Right cardiac atrium (tissue), 5 donors: ENCODE results near the gene ITGAE. TPM values are rescaled to one million over a fixed set of nuclear protein-coding genes. Genes with fewer than 3 reads are reported as not detected.
A peak's percentile ranks its signal among the peaks of the same experiment; 100 is the strongest.

Experiments
- ATAC-seq, 2 donors: fragments of 200-7000 bp; cut with Tn5 transposase; one replicate each; pipeline versions ENCODE4 v1.8.0 to v1.9.1; 2020; ENCODE audit warnings: moderate library complexity in 2 of 2, mild to moderate bottlenecking in 1 of 2
- DNase-seq, 3 donors: peaks; one replicate each; pipeline ENCODE4 v3.0.0-alpha.2; 2020
- H3K27ac ChIP-seq: one replicate; pipeline ENCODE4 v1.5.1; 2013; ENCODE audit warnings: mild to moderate bottlenecking, low read length, control low read depth, moderate library complexity
- H3K27me3 ChIP-seq: one replicate; pipeline ENCODE4 v1.6.1; 2013; ENCODE audit not compliant: control insufficient read depth, insufficient read depth
- H3K4me1 ChIP-seq: one replicate; pipeline ENCODE4 v1.6.1; 2013; ENCODE audit warnings: low read length; ENCODE audit not compliant: control insufficient read depth, insufficient read depth
- H3K4me3 ChIP-seq: one replicate; pipeline ENCODE4 v1.5.1; 2013; ENCODE audit warnings: low read length, control low read depth
- H3K9me3 ChIP-seq: one replicate; pipeline ENCODE4 v1.6.1; 2013; ENCODE audit warnings: low read length; ENCODE audit not compliant: control insufficient read depth
- WGBS: extraction: QIAGEN DNeasy Blood & Tissue Kit; methylation state at CpG from one replicate; pipeline ENCODE4 v1.1.7; 2013; 5-methylcytosine and 5-hydroxymethylcytosine counted together
- intact Hi-C, 4 donors: fragments of 100-400 bp; cut with DNase I; formaldehyde crosslinking; loops; one replicate each; pipeline versions ENCODE4 v1.11.0 to v1.14.0; 2022 to 2023
- polyA plus RNA-seq: library from polyadenylated mRNA; stranded (reverse); fragments of 200-250 nt; gene quantifications from one replicate; pipeline ENCODE4 v1.2.3, GENCODE V29; 2013
- total RNA-seq, 4 donors: library from RNA; stranded (reverse); fragmentation: NEBNext Ultra II Directional; extraction: Animal tissue kit (Norgen Biotek cat#: 25700); gene quantifications; one replicate each; pipeline ENCODE4 v1.2.1, GENCODE V29; 2021
- donor health status: healthy with polysubstance abuse.
- donor health status: DM: no; HTN: yes; CAD: no.
- donor health status: DM: no; HTN: no; CAD: no.
- donor health status: DM: no; HTN: yes; CAD: no; lungs with severe emphysema.
- donor health status: DM: yes; HTN: yes; CAD: no.

Gene ITGAE
- total and polyA plus RNA-seq, 5 donors: 21.9 to 39.4 (median 23.8) TPM

DNA sequence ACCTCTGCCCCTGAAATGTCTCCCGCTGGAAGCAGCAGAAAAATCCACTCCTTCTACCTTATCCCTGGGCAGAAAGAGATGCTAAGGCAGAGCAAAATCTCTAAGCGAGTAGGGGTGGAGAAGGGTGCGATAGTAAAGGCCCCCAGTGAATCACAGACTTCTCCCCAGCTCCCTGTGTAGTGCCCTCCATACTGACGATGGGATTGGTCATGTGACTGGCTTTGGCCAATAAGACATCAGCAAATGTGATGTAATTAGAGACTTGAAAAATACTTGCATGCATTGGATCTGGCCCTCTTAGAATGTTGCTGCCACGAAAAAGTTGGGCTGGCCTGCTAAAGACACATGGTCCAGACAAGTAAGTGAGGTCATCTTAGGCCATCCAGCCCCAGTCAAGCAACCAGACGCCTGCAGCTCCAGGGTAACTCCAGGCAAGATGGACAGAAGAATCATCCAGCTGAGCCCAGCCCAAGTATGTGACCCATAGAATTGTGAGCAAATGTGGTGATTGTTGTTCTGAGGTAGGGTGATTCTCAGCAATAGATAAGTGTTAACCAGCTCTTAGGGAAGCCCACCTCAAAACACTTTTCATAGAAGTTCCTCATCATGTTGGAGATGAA lies 41.3 kb downstream of the ITGAE start:
- H3K4me1 ChIP-seq: no peaks in the 10 kb centered on the region
- 82% methylated on average over 6 of the region's 6 CpGs for WGBS
- DNase-seq: no peak
- intact Hi-C loops: no loop called here
- H3K27me3 ChIP-seq: no peaks in the 10 kb centered on the region
- no peak for ATAC-seq
- peaks cover 2% of the 10 kb centered on the region for H3K9me3 ChIP-seq
- H3K27ac ChIP-seq: no peak overlapping the region
- H3K4me3 ChIP-seq: no peak overlapping the region

DNA sequence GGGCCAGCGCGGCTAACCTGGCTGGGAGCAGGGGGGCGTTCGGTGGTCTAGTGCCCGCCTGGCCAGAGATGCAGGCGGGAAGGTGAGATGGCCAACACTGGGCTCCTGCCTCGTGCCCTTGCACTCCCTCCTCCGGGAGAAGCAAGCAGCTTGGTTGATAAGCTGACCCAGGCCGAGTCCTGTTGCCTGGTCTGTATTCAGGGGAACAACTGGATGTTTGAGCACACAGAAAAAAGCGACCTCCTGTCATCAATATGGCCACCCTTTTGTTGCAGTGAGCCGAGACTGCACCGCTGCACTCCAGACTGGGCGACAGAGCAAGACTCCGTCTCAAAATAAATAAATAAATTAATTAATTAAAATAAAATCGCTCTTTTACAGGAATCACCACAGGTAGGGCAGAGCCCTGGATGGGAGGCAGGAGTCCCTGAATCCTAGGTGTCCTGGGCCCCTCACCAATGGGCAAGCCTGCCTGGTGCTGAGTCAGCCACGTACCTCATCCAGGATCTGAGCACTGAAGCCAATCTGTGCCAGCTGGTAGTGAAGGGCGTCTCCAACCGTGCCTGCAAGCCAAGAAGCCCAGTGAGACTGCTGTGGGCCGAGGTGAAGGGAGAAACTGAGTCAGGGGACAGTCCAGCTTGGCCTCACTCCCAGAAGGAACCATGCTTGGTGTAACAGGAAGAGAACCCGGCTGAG lies 45.5 kb downstream of the ITGAE start:
- Histone ChIP-seq H3K4me3 (no peak overlapping the region), H3K27me3 (no peaks in the 10 kb centered on the region)

DNA sequence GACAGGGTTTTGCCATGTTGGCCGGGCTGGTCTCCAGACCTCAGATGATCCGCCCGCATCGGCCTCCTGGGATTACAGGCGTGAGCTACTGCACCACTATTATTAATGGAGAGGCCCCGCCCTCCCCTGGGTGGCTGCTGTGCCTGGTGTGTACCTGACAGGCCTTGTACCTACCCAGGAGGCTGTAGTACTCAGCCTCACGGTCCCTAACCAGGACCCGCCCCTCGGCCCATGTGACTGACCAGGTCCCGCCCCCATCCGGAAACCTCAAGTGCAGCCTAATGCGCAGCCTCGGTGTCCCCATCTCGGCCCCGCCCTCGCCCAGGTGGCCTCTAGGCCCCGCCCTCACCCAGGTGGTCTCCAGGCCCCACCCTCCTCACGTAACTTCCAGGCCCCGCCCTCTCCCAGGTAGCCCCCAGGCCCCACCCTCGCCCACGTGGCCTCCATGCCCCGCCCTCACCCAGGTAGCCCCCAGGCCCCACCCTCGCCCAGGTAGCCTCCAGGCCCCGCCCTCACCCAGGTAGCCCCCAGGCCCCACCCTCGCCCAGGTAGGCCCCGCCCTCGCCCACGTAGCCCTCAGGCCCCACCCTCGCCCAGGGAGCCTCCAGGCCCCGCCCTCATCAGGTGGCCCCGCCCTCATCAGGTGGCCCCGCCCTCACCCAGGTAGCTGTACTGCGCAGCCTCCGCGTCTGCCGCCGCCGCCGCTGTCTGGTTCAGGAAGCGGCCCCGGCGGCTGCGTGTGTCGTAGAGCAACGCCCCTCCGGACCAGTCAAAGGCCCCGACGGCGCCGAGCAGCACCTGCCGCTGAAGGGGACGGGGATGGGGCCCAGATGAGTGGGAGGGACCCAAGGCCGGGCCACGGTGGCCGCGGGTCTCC lies 46.3 kb downstream of the ITGAE start:
- Histone ChIP-seq H3K27ac (no peak overlapping the region), H3K4me1 (no peaks in the 10 kb centered on the region), H3K27me3 (no peaks in the 10 kb centered on the region), H3K9me3 (peaks cover under 1% of the 10 kb centered on the region), H3K4me3 (no peak overlapping the region)
- WGBS: 7% methylated on average over 56 of the region's 56 CpGs
- ATAC-seq (peak; percentile 56 to 62), DNase-seq (peak in 1 of 3 donors; percentile 56)
- intact Hi-C loops: no loop called here

More for the DNA sequence above, 45.5 kb downstream of the ITGAE start:
- peaks cover 2% of the 10 kb centered on the region for H3K9me3 ChIP-seq
- H3K27ac ChIP-seq: no peak overlapping the region
- DNase-seq: peak in 1 of 3 donors; percentile 22
- H3K4me1 ChIP-seq: no peaks in the 10 kb centered on the region
- no peak for ATAC-seq
- WGBS: 60% methylated on average over 20 of the region's 20 CpGs
- intact Hi-C loops: no loop called here

DNA sequence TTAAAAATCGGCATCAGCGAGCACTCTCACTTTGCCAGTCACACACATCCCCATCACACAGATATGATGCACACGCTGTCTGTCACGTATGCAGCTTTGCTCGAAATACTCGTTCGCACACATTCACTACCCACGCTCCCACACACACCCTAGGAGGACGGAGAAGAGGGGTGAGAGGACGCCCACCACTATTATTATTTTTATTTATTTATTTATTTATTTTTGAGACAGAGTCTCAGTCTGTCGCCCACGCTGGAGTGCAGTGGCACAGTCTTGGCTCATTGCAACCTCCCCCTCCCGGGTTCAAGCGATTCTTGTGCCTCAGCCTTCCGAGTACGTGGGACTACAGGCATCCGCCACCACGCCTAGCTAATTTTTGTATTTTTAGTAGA lies 46.9 kb downstream of the ITGAE start:
- Histone ChIP-seq H3K27me3 (no peaks in the 10 kb centered on the region), H3K27ac (no peak overlapping the region), H3K4me3 (no peak overlapping the region), H3K9me3 (no peaks in the 10 kb centered on the region), H3K4me1 (no peaks in the 10 kb centered on the region)
- peak in 1 of 3 donors; percentile 9 for DNase-seq
- 86% methylated on average over 18 of the region's 18 CpGs for WGBS
- intact Hi-C loops: no loop called here
- ATAC-seq: no peak

DNA sequence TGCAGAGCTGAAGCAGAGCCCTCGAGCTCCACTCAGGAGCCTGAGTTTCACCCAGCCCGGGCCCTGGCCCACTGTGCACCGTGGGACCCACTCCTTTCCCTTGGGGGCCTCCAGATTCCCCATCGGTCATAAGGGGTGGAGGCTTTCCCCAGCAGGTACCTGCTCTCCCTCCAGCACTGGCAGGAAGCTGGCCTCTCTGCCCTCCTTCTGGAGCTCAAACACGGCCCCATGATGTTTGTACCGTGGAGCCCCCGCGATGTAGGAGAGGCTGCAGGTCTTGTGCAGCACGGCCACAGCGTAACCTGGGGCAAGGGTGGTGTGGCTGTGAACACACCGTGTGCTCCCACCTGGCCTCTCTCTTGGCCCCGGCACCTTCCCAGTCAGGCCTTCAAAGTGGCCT lies 47.4 kb downstream of the ITGAE start:
- intact Hi-C loops: no loop called here
- H3K27me3 ChIP-seq: no peaks in the 10 kb centered on the region

DNA sequence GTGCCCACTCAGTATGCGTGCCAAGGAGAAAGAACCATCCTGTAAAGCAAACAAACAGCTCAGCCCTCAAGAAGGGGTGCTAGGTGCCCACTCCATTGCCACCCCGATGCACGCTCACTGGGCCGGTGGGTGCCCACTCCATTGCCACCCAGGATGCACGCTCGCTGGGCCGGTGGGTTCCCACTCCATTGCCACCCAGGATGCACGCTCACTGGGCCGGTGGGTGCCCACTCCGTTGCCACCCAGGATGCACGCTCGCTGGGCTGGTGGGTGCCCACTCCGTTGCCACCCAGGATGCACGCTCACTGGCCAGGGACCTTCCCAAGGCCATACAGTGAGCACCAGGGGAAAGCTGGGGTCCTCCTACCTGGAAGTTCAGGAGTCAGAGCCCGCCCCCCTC lies 49.2 kb downstream of the ITGAE start:
- DNase-seq (peak in 1 of 3 donors; percentile 8), ATAC-seq (no peak)
- H3K9me3 ChIP-seq: no peaks in the 10 kb centered on the region
- H3K27ac ChIP-seq: no peak overlapping the region
- no peaks in the 10 kb centered on the region for H3K4me1 ChIP-seq
- WGBS: 94% methylated on average over 15 of the region's 15 CpGs
- no peak overlapping the region for H3K4me3 ChIP-seq
- intact Hi-C loops: no loop called here
- no peaks in the 10 kb centered on the region for H3K27me3 ChIP-seq

More for the DNA sequence above, 47.4 kb downstream of the ITGAE start:
- H3K9me3 ChIP-seq: no peaks in the 10 kb centered on the region
- H3K4me1 ChIP-seq: no peaks in the 10 kb centered on the region
- ATAC-seq: no peak
- no peak overlapping the region for H3K27ac ChIP-seq
- DNase-seq: peak in 1 of 3 donors; percentile 22
- 73% methylated on average over 12 of the region's 12 CpGs for WGBS
- H3K4me3 ChIP-seq: no peak overlapping the region

DNA sequence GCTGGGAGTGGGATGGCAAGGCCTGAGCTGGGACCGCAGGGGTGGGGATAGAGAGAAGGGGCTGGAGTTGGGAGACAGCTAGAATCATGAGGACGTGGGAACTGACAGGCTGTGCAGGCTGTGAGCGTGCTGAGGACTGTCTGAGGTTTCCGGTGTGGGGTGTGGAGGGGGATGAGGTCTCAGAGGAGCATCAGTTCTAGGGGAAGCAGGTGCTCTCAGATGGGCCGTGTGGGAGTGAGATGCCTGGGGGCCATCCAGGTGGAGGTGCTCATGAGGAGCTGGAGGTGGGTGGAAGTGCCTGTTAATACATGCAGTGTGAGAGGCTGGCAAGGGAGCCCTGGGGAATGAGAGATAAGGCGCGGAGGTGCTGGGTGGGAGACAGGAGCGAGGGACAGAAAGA lies 50.1 kb downstream of the ITGAE start:
- no peaks in the 10 kb centered on the region for H3K27me3 ChIP-seq
- H3K9me3 ChIP-seq: no peaks in the 10 kb centered on the region
- intact Hi-C loops: no loop called here
- DNase-seq (peak in 1 of 3 donors; percentile 11), ATAC-seq (no peak)
- 70% methylated on average over 8 of the region's 8 CpGs for WGBS
- no peak overlapping the region for H3K27ac ChIP-seq
- no peak overlapping the region for H3K4me3 ChIP-seq
- no peaks in the 10 kb centered on the region for H3K4me1 ChIP-seq

DNA sequence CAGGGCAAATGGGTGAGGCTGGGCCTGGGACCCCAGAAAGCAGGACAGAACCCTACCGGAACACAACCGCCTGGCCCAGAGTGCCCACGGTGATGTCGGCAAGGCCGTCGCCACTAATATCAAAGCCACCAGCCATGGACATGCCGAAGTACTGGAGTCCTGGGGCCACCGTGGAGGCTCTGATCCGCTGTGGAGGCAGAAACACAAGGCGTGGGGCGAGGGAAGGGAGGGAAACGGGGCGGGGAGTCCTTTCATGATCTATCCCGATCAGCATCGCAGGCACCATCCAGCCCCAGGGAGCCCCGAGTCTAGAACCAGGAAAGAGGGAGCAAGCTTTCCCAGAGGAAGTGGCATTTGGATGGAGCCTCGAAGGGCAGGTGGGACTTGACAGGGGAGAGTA lies 50.7 kb downstream of the ITGAE start:
- ATAC-seq: no peak
- DNase-seq: no peak
- Histone ChIP-seq H3K27me3 (no peaks in the 10 kb centered on the region), H3K4me3 (no peak overlapping the region), H3K27ac (no peak overlapping the region), H3K4me1 (no peaks in the 10 kb centered on the region), H3K9me3 (no peaks in the 10 kb centered on the region)
- WGBS: 89% methylated on average over 17 of the region's 17 CpGs
- intact Hi-C loops: no loop called here

DNA sequence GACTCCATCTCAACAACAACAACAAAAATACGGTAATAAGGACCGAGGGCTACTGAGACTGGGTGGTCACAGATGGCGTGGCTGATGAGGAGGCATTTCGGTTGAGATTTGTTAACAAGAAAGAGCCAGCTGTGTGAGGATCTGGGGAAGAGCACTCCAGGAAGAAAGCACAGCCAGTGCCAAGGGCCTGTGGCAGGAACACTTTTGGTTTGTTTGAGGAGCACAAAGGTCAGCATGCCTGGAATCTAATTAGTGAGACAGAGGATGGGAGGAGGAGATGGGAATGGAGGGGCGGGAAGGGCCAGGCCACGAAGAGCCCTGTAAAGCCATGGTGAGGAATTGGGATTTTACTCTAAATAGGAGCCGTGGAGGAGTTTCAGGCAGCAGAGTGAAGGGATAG lies 52.4 kb downstream of the ITGAE start:
- intact Hi-C loops: no loop called here
- Histone ChIP-seq H3K4me1 (no peaks in the 10 kb centered on the region), H3K4me3 (no peak overlapping the region), H3K27ac (no peak overlapping the region), H3K27me3 (no peaks in the 10 kb centered on the region), H3K9me3 (no peaks in the 10 kb centered on the region)
- 85% methylated on average over 7 of the region's 7 CpGs for WGBS
- no peak for DNase-seq
- no peak for ATAC-seq

DNA sequence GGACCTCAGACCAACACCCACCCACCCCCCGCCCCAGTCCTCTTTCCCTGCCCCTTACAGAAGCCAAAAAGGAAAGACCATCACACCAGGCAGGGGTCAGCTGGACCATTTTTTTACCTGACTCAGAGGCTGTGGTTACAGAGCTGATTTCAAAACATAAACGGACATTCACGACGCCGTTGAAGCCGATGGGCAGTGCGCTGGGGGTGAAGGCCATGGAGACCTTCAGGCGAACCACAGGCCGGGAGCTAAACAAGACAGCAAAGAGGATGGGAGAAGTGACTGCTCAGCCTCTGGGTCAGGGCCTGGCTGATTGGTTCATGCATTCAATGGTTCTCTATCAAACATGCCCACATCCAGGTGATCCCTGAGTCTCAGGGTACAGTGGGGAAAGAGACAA lies 53.2 kb downstream of the ITGAE start:
- Histone ChIP-seq H3K27ac (no peak overlapping the region), H3K4me1 (no peaks in the 10 kb centered on the region), H3K9me3 (no peaks in the 10 kb centered on the region), H3K4me3 (no peak overlapping the region), H3K27me3 (no peaks in the 10 kb centered on the region)
- peak in 1 of 3 donors; percentile 7 for DNase-seq
- no peak for ATAC-seq
- intact Hi-C loops: no loop called here
- whole genome bisulfite sequencing: 91% methylated on average over 9 of the region's 9 CpGs

DNA sequence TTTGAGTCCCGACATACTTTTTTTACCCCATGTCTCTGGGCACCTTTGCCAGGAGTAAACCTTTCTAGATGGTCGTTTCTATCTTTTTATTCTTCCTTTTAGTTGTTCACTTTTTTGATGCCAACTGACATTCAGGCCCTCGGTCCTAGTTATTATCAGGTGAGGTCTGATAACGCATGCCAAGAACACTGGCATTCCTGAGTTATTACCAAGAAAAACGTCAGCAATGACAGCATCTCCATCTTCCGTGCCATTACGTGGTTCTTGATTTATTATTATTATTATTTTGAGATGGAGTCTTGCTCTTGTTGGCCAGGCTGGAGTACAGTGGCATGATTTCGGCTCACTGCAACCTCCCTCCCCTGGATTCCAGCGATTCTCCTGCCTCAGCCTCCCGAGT lies 55.9 kb downstream of the ITGAE start:
- Histone ChIP-seq H3K4me3 (no peak overlapping the region), H3K27ac (no peak overlapping the region), H3K27me3 (no peaks in the 10 kb centered on the region), H3K9me3 (no peaks in the 10 kb centered on the region), H3K4me1 (no peaks in the 10 kb centered on the region)
- ATAC-seq (no peak), DNase-seq (no peak)
- 79% methylated on average over 10 of the region's 10 CpGs for WGBS
- intact Hi-C loops: no loop called here
